ENCODE results near the gene POU3F4. TPM values are rescaled to one million over a fixed set of nuclear protein-coding genes. Genes with fewer than 3 reads are reported as not detected.

POU3F4 gene
- polyA plus RNA-seq, 2 of the 4 experiments (the other 2 are of a cell fraction) = not detected

DNA sequence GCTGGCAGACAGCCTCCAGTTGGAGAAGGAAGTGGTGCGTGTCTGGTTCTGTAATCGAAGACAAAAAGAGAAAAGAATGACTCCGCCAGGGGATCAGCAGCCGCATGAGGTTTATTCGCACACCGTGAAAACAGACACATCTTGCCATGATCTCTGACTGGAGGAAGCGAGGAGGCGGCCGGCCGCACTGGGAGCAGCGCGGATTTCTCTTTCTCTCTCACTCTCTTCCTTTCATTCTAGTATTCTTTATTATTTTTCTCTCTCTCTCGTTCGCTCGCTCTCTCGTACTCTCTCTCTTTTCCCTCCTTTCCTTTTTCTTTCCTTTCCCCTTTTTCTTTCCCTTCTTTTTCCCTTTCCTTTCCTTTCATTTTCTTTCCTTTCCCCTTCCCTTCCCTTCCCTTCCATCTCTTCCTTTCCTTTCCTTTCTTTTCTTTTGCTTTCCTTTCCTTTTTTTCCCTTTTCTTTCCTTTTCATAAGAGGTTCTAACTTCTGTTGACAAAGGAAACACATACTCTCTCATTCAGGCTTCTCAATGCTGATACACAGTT lies 1.2 kb downstream of the POU3F4 start:
- ChIA-PET CTCF (no interaction called here), POLR2A (no interaction called here)
- DNase-seq (ENCODE audit: low read depth in 1 of 2, low spot score in 1 of 2) (no peak), ATAC-seq (no peak), FAIRE-seq (no peak)
- Histone ChIP-seq H3K4me1 (no peaks in the 10 kb centered on the region), H3K4me3 (no peak overlapping the region), H3K27ac (no peak overlapping the region), H3K4me2 (no peak overlapping the region), H3K9me3 (no peaks in the 10 kb centered on the region)
- no peak for TF ChIP-seq ZC3H11A (IDR thresholded peaks at IDR 0.05)
- TF ChIP-seq, protein P1, sequence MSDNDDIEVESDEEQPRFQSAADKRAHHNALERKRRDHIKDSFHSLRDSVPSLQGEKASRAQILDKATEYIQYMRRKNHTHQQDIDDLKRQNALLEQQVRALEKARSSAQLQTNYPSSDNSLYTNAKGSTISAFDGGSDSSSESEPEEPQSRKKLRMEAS (IDR thresholded peaks at IDR 0.05) = no peak
- no peak for TF ChIP-seq MAZ (IDR thresholded peaks at IDR 0.05; ENCODE audit: borderline replicate concordance, low read depth, low read length)
- no peak for TF ChIP-seq HOXB5 (CRISPR knock-in tag; IDR thresholded peaks at IDR 0.05)
- no peak for TF ChIP-seq SREBF2 (IDR thresholded peaks at IDR 0.05)
- TF ChIP-seq NR3C1 (IDR thresholded peaks at IDR 0.05) = no peak
- no peak for TF ChIP-seq JUNB (IDR thresholded peaks at IDR 0.05)
- TF ChIP-seq RNF2 (IDR thresholded peaks at IDR 0.05; ENCODE audit: borderline replicate concordance, low read depth) = no peak
- TF ChIP-seq, protein P2, sequence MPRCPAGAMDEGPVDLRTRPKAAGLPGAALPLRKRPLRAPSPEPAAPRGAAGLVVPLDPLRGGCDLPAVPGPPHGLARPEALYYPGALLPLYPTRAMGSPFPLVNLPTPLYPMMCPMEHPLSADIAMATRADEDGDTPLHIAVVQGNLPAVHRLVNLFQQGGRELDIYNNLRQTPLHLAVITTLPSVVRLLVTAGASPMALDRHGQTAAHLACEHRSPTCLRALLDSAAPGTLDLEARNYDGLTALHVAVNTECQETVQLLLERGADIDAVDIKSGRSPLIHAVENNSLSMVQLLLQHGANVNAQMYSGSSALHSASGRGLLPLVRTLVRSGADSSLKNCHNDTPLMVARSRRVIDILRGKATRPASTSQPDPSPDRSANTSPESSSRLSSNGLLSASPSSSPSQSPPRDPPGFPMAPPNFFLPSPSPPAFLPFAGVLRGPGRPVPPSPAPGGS (IDR thresholded peaks at IDR 0.05) = no peak
- TF ChIP-seq, protein P3, sequence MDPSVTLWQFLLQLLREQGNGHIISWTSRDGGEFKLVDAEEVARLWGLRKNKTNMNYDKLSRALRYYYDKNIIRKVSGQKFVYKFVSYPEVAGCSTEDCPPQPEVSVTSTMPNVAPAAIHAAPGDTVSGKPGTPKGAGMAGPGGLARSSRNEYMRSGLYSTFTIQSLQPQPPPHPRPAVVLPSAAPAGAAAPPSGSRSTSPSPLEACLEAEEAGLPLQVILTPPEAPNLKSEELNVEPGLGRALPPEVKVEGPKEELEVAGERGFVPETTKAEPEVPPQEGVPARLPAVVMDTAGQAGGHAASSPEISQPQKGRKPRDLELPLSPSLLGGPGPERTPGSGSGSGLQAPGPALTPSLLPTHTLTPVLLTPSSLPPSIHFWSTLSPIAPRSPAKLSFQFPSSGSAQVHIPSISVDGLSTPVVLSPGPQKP (IDR thresholded peaks at IDR 0.05; ENCODE audit: low read depth, low read length) = no peak
- no peak for TF ChIP-seq POLR2A (IDR thresholded peaks at IDR 0.05; ENCODE audit: low read length)
- TF ChIP-seq RCOR1 (IDR thresholded peaks at IDR 0.05; ENCODE audit: low read depth, low read length) = no peak
- no peak for TF ChIP-seq JUN (IDR thresholded peaks at IDR 0.05)
- WGBS (ENCODE audit: missing lambda C conversion rate) = 74% methylated on average over 16 of the region's 16 CpGs

DNA sequence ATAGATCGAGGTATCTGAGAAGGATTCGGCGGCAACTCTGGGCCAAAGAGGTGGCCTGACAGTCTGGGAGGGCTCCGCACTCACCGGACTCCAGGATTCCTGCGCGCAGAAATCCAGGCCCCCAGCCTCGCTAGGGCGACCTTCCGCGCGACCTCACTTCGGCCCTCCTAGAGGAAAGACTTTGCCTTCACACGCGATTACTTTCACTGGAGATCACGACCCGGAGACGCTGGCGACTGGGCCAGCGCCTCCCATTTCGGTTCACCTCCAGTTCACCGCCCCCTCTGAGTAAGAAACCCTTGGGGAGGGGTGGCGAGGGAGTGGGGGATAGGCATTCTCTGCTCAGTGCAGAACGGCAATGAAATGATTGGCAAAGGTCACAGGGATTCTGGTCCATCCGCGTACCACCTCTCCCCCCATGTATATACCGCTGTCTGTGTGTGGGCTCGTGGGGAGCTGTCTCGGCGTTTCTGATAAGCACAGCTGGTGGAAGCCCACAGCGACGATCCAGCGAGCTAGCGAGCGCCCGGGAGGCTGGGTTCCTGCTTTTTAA lies 2.5 kb downstream of the POU3F4 start:
- ATAC-seq (no peak), DNase-seq (ENCODE audit: low read depth in 1 of 2, low spot score in 1 of 2) (no peak), FAIRE-seq (no peak)
- Histone ChIP-seq H3K9me3 (no peaks in the 10 kb centered on the region), H3K27ac (no peak overlapping the region), H3K4me1 (no peaks in the 10 kb centered on the region), H3K4me3 (no peak overlapping the region), H3K4me2 (no peak overlapping the region)
- CTCF ChIA-PET = interaction anchor here (0.7 kb wide), 1 partner anchor 9 kb away, joined by 3 read pairs; no protein-coding TSS in a partner anchor
- POLR2A ChIA-PET = no interaction called here
- TF ChIP-seq CHD4 (IDR thresholded peaks at IDR 0.05; ENCODE audit: borderline replicate concordance) = no peak
- TF ChIP-seq FOXS1 (CRISPR knock-in tag; IDR thresholded peaks at IDR 0.05) = no peak
- no peak for TF ChIP-seq FOSL2 (IDR thresholded peaks at IDR 0.05)
- TF ChIP-seq FOSL2 (CRISPR knock-in tag; IDR thresholded peaks at IDR 0.05) = no peak
- no peak for TF ChIP-seq SMC3 (IDR thresholded peaks at IDR 0.05)
- no peak for TF ChIP-seq PHF8 (IDR thresholded peaks at IDR 0.05; ENCODE audit: borderline replicate concordance, low read depth)
- no peak for TF ChIP-seq JUN (IDR thresholded peaks at IDR 0.05)
- TF ChIP-seq POLR2AphosphoS2 (conservative IDR thresholded peaks at IDR 0.05; ENCODE audit: low read length) = no peak
- no peak for TF ChIP-seq HOXB5 (CRISPR knock-in tag; IDR thresholded peaks at IDR 0.05)
- TF ChIP-seq CBX8 (IDR thresholded peaks at IDR 0.05) = no peak
- TF ChIP-seq, protein P4, sequence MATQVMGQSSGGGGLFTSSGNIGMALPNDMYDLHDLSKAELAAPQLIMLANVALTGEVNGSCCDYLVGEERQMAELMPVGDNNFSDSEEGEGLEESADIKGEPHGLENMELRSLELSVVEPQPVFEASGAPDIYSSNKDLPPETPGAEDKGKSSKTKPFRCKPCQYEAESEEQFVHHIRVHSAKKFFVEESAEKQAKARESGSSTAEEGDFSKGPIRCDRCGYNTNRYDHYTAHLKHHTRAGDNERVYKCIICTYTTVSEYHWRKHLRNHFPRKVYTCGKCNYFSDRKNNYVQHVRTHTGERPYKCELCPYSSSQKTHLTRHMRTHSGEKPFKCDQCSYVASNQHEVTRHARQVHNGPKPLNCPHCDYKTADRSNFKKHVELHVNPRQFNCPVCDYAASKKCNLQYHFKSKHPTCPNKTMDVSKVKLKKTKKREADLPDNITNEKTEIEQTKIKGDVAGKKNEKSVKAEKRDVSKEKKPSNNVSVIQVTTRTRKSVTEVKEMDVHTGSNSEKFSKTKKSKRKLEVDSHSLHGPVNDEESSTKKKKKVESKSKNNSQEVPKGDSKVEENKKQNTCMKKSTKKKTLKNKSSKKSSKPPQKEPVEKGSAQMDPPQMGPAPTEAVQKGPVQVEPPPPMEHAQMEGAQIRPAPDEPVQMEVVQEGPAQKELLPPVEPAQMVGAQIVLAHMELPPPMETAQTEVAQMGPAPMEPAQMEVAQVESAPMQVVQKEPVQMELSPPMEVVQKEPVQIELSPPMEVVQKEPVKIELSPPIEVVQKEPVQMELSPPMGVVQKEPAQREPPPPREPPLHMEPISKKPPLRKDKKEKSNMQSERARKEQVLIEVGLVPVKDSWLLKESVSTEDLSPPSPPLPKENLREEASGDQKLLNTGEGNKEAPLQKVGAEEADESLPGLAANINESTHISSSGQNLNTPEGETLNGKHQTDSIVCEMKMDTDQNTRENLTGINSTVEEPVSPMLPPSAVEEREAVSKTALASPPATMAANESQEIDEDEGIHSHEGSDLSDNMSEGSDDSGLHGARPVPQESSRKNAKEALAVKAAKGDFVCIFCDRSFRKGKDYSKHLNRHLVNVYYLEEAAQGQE (IDR thresholded peaks at IDR 0.05) = no peak
- no peak for TF ChIP-seq SREBF2 (IDR thresholded peaks at IDR 0.05)
- TF ChIP-seq, protein P5, sequence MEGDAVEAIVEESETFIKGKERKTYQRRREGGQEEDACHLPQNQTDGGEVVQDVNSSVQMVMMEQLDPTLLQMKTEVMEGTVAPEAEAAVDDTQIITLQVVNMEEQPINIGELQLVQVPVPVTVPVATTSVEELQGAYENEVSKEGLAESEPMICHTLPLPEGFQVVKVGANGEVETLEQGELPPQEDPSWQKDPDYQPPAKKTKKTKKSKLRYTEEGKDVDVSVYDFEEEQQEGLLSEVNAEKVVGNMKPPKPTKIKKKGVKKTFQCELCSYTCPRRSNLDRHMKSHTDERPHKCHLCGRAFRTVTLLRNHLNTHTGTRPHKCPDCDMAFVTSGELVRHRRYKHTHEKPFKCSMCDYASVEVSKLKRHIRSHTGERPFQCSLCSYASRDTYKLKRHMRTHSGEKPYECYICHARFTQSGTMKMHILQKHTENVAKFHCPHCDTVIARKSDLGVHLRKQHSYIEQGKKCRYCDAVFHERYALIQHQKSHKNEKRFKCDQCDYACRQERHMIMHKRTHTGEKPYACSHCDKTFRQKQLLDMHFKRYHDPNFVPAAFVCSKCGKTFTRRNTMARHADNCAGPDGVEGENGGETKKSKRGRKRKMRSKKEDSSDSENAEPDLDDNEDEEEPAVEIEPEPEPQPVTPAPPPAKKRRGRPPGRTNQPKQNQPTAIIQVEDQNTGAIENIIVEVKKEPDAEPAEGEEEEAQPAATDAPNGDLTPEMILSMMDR (IDR thresholded peaks at IDR 0.05) = no peak
- TF ChIP-seq, protein P1 (IDR thresholded peaks at IDR 0.05) = no peak
- no peak for TF ChIP-seq POLR2A (IDR thresholded peaks at IDR 0.05; ENCODE audit: low read length)
- no peak for TF ChIP-seq CBX2 (IDR thresholded peaks at IDR 0.05; ENCODE audit: borderline replicate concordance, low read depth)
- no peak for TF ChIP-seq MAZ (IDR thresholded peaks at IDR 0.05; ENCODE audit: borderline replicate concordance, low read depth, low read length)
- TF ChIP-seq KDM5A (IDR thresholded peaks at IDR 0.05) = no peak
- TF ChIP-seq CEBPB (IDR thresholded peaks at IDR 0.05) = no peak
- TF ChIP-seq MYC (IDR thresholded peaks at IDR 0.05; ENCODE audit: borderline replicate concordance, low read length) = no peak
- TF ChIP-seq RCOR1 (IDR thresholded peaks at IDR 0.05; ENCODE audit: low read depth, low read length) = no peak
- whole genome bisulfite sequencing (ENCODE audit: missing lambda C conversion rate) = 70% methylated on average over 36 of the region's 36 CpGs
